HG03066 (cell line): ENCODE results near the gene ZNF385D.

Experiments used
- ATAC-seq: cut with Tn5 transposase; IDR thresholded peaks from one replicate; pipeline ENCODE4 v1.9.1; 2021; ENCODE audit warnings: low read depth; ENCODE audit not compliant: unreplicated experiment

The ZNF385D gene

GRCh38 chr3:21750831-21751391 lies at the start of gene ZNF385D:
TSS of gene ZNF385D (minus strand) at chr3:21751210. CDS start at chr3:21750916, 294 bp downstream.
- ATAC-seq: no peak

- no peak for ATAC-seq
Measured at GRCh38 chr3:21798356-21799088, 47.5 kb upstream of the ZNF385D start.

GRCh38 chr3:21795921-21796320 lies 44.9 kb upstream of the ZNF385D start:
- ATAC-seq: no peak

GRCh38 chr3:21795152-21795837 lies 44.3 kb upstream of the ZNF385D start:
- no peak for ATAC-seq

GRCh38 chr3:21794291-21794690 lies 43.3 kb upstream of the ZNF385D start:
- no peak for ATAC-seq

GRCh38 chr3:21792176-21792575 lies 41.2 kb upstream of the ZNF385D start:
- ATAC-seq: no peak

- no peak for ATAC-seq
Measured at GRCh38 chr3:21791356-21791755, 40.3 kb upstream of the ZNF385D start.

GRCh38 chr3:21790466-21790865 lies 39.5 kb upstream of the ZNF385D start:
- ATAC-seq: no peak

GRCh38 chr3:21789730-21790129 lies 38.7 kb upstream of the ZNF385D start:
- no peak for ATAC-seq

- no peak for ATAC-seq
Measured at GRCh38 chr3:21786438-21786797, 35.4 kb upstream of the ZNF385D start.

GRCh38 chr3:21785765-21786437 lies 34.9 kb upstream of the ZNF385D start:
- ATAC-seq: no peak

- ATAC-seq: no peak
Measured at GRCh38 chr3:21783839-21784238, 32.8 kb upstream of the ZNF385D start.

- no peak for ATAC-seq
Measured at GRCh38 chr3:21781355-21781754, 30.3 kb upstream of the ZNF385D start.

- no peak for ATAC-seq
Measured at GRCh38 chr3:21779909-21780308, 28.9 kb upstream of the ZNF385D start.

- no peak for ATAC-seq
Measured at GRCh38 chr3:21778715-21779114, 27.7 kb upstream of the ZNF385D start.

GRCh38 chr3:21777821-21778220 lies 26.8 kb upstream of the ZNF385D start:
- no peak for ATAC-seq

- ATAC-seq: no peak
Measured at GRCh38 chr3:21766002-21766401, 15.0 kb upstream of the ZNF385D start.

- no peak for ATAC-seq
Measured at GRCh38 chr3:21755896-21756295, 4.9 kb upstream of the ZNF385D start.

- ATAC-seq: no peak
Measured at GRCh38 chr3:21754839-21755238, 3.8 kb upstream of the ZNF385D start.

- no peak for ATAC-seq
Measured at GRCh38 chr3:21752749-21753347, 1.8 kb upstream of the ZNF385D start.

GRCh38 chr3:21751886-21752285 lies 876 bp upstream of the ZNF385D start:
- no peak for ATAC-seq
